GM23248 (cell line): Measurements from ENCODE around the gene GNPDA1.

Source experiments
- EZH2 ChIP-seq: fragments of 200-600 bp; sonication (generic); IDR thresholded peaks from 2 replicates; pipeline ENCODE4 v1.6.1; 2018; ENCODE audit warnings: antibody characterized with exemption, mild to moderate bottlenecking; ENCODE audit not compliant: insufficient read depth, poor library complexity, severe bottlenecking
- EZH2phosphoT487 ChIP-seq: fragments of 200-600 bp; sonication (generic); IDR thresholded peaks from 2 replicates; pipeline ENCODE4 v1.6.1; 2018; ENCODE audit warnings: antibody characterized with exemption, moderate library complexity, mild to moderate bottlenecking, low read depth; ENCODE audit not compliant: insufficient read depth

DNA sequence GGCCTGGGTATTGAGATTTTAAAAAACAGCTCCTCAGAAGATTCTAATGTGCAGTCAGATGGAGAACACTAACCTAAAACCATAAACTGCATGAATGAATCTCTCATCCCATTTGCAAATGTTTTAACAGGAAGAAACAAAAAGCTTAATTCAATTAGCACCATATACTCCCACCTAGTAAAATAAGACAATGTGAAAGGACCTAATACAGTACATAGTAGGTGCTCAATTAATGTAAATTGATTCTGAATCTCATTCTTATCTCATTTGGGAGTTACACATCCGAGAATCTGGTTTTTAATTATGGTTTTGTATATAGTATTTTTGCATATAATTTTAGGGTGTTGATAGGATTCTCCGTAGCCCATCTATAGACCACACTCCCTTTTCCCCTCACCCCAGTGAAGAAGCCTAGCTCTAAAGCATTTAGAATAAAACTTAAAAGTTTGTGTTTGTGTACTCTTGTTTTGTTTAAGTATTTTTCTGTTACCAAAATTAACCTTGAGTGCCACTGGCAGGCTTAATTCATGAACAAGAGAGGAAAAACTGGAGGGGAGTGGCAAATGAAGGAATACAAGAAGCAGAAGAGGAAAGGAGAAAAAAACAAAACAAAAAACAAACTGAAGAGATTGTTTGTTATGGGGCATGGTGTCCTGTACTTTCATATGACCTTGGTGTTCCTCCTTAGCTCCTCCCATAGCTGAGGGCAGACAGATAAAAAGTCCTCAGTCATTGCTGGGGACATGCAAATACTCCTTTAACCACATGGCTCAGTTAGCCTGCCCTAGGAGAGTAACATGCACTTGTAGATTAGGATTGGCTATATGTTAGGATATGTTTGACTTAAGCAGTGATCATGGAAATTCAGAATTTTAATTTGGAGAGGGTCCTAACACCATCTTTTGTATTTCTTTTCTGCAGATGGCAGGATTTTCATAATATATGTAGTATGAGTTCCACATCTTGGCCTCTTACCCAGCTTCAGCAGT is 42.8 kb downstream of the GNPDA1 start:
- TF ChIP-seq EZH2 = no peak
- no peak for TF ChIP-seq EZH2phosphoT487
